GM12878 (cell line): ENCODE measurements around the gene STX12. TPM values are rescaled to one million over a fixed set of nuclear protein-coding genes. Genes with fewer than 3 reads are reported as not detected.

Experiments
- ATAC-seq: fragments of 200-7000 bp; cut with Tn5 transposase; 3 replicates; pipeline ENCODE4 v1.9.1; 2020; ENCODE audit warnings: mild to moderate bottlenecking, moderate library complexity
- BruUV-seq: library from RNA; stranded (reverse); fragments of 400-500 nt; replicated peaks from 2 replicates; lab custom pipeline; 2021; lab: Mats Ljungman, UMichigan
- CTCF ChIA-PET: fragments of 300-600 bp; sonication (Branson Sonifier 250); formaldehyde crosslinking; extraction: SDS; loops from one replicate; lab custom pipeline; 2021; ENCODE audit warnings: inconsistent platforms; lab: Yijun Ruan, JAX
- POLR2A ChIA-PET: fragments of 350-600 bp; formaldehyde crosslinking; extraction: SDS; loops from one replicate; lab custom pipeline; 2021; ENCODE audit warnings: inconsistent platforms; lab: Charles Lee
- RAD21 ChIA-PET: fragments of 300-600 bp; sonication (Branson Sonifier 250); formaldehyde crosslinking; loops from one replicate; lab custom pipeline; 2023; ENCODE audit warnings: antibody characterized with exemption; ENCODE audit not compliant: unreplicated experiment; lab: Charles Lee
- SMC1A ChIA-PET: fragments of 300-600 bp; sonication (Branson Sonifier 250); formaldehyde crosslinking; loops from one replicate; lab custom pipeline; 2023; ENCODE audit not compliant: unreplicated experiment, uncharacterized antibody; lab: Charles Lee
- DNase-seq: peaks from one replicate; pipeline ENCODE4 v3.0.0-alpha.2; 2011; ENCODE audit warnings: low read depth, low spot score
- FAIRE-seq: peaks from 3 replicates; lab custom pipeline; 2011; peaks lifted over from hg19 to GRCh38; lab: Jason Lieb, UNC
- H2AFZ ChIP-seq: 2 replicates; pipeline ENCODE4 v1.6.0; 2011; ENCODE audit warnings: low read depth, low read length, control low read depth; ENCODE audit not compliant: control insufficient read depth
- H3K27ac ChIP-seq: 2 replicates; pipeline ENCODE4 v1.5.1; 2011; ENCODE audit warnings: control low read depth; ENCODE audit not compliant: control insufficient read depth, insufficient read depth
- H3K27me3 ChIP-seq, 2 experiments: replicated peaks in 1 of 2; 2 replicates each; pipeline versions ENCODE4 v1.6.0 to v1.6.1; 2011; ENCODE audit warnings: low read length in 1 of 2; ENCODE audit not compliant: control insufficient read depth in 2 of 2, insufficient read depth in 2 of 2
- H3K36me3 ChIP-seq, 2 experiments: 2 replicates each; pipeline ENCODE4 v1.5.1; 2011; ENCODE audit warnings: low read length in 1 of 2; ENCODE audit not compliant: control insufficient read depth in 2 of 2, insufficient read depth in 2 of 2
- H3K4me1 ChIP-seq: 2 replicates; pipeline ENCODE4 v1.6.1; 2011; ENCODE audit warnings: mild to moderate bottlenecking, low read length, moderate library complexity, mixed read lengths; ENCODE audit not compliant: control insufficient read depth, insufficient read depth
- H3K4me2 ChIP-seq: 2 replicates; pipeline ENCODE4 v1.6.0; 2011; ENCODE audit warnings: control low read depth; ENCODE audit not compliant: control insufficient read depth, insufficient read depth
- H3K4me3 ChIP-seq: fragments of 200-600 bp; sonication (generic); 2 replicates; pipeline ENCODE4 v1.5.1; 2016
- H3K79me2 ChIP-seq: 2 replicates; pipeline ENCODE4 v1.6.0; 2011; ENCODE audit warnings: low read length; ENCODE audit not compliant: control insufficient read depth, insufficient read depth
- H3K9ac ChIP-seq: 2 replicates; pipeline ENCODE4 v1.8.0; 2011; ENCODE audit warnings: low read length, control low read depth, mixed read lengths; ENCODE audit not compliant: control insufficient read depth, insufficient read depth
- H3K9me3 ChIP-seq: replicated peaks from 3 replicates; pipeline ENCODE4 v1.5.1; 2011; ENCODE audit warnings: mild to moderate bottlenecking, low read length; ENCODE audit not compliant: control insufficient read depth, insufficient read depth
- H4K20me1 ChIP-seq: 2 replicates; pipeline ENCODE4 v1.6.0; 2011; ENCODE audit not compliant: control insufficient read depth, insufficient read depth
- CBX3 ChIP-seq: fragments of 200-600 bp; sonication (generic); IDR thresholded peaks from 2 replicates; pipeline ENCODE4 v1.6.1; 2016; ENCODE audit warnings: low read depth, borderline replicate concordance
- EP300 ChIP-seq, 2 experiments: fragments of 150-350 bp in 1 of 2; IDR thresholded peaks; 2 replicates each; pipeline ENCODE4 v1.6.1; 2011 to 2012; ENCODE audit warnings: low read depth in 2 of 2, low read length in 2 of 2, borderline replicate concordance in 1 of 2, improper control_type of control experiment in 1 of 2, inconsistent platforms in 1 of 2; ENCODE audit not compliant: control insufficient read depth in 1 of 2
- IKZF1 ChIP-seq: fragments of 450-650 bp; conservative IDR thresholded peaks from 2 replicates; pipeline ENCODE4 v1.6.1; 2017; ENCODE audit warnings: antibody characterized with exemption, mild to moderate bottlenecking
- JUND ChIP-seq: IDR thresholded peaks from 2 replicates; pipeline ENCODE4 v1.6.1; 2012; ENCODE audit warnings: low read depth, mild to moderate bottlenecking, low read length, improper control_type of control experiment, moderate library complexity
- LARP7 ChIP-seq: fragments of 450-650 bp; IDR thresholded peaks from 2 replicates; pipeline ENCODE4 v1.6.1; 2017; ENCODE audit warnings: mild to moderate bottlenecking
- NFXL1 ChIP-seq: fragments of 450-650 bp; IDR thresholded peaks from 2 replicates; pipeline ENCODE4 v1.6.1; 2017; ENCODE audit warnings: antibody characterized with exemption, mild to moderate bottlenecking, borderline replicate concordance
- NFYB ChIP-seq: IDR thresholded peaks from 2 replicates; pipeline ENCODE4 v1.6.1; 2011; ENCODE audit warnings: low read depth, mild to moderate bottlenecking, low read length, improper control_type of control experiment, moderate library complexity; ENCODE audit not compliant: insufficient read depth
- POLR2AphosphoS5 ChIP-seq: IDR thresholded peaks from 2 replicates; pipeline ENCODE4 v1.6.1; 2011; ENCODE audit warnings: mild to moderate bottlenecking, low read length, inconsistent platforms
- STAT1 ChIP-seq: fragments of 450-650 bp; conservative IDR thresholded peaks from 2 replicates; pipeline ENCODE4 v1.6.1; 2014; ENCODE audit warnings: antibody characterized with exemption, mild to moderate bottlenecking
- TCF12 ChIP-seq: IDR thresholded peaks from 2 replicates; pipeline ENCODE4 v1.6.1; 2011; ENCODE audit warnings: low read depth, mild to moderate bottlenecking, low read length
- ZNF622 ChIP-seq: fragments of 450-650 bp; IDR thresholded peaks from 2 replicates; pipeline ENCODE4 v1.6.1; 2017; ENCODE audit warnings: mild to moderate bottlenecking, inconsistent platforms
- WGBS: methylation state at CpG from one replicate; pipeline ENCODE4 v1.1.6; 2016; ENCODE audit warnings: low lambda C conversion rate; ENCODE audit not compliant: insufficient replicate concordance, insufficient coverage; ENCODE audit errors: missing lambda C conversion rate; 5-methylcytosine and 5-hydroxymethylcytosine counted together
- in situ Hi-C: fragments of 300-500 bp; cut with MboI; formaldehyde crosslinking; loops from 9 replicates; pipeline ENCODE4 v1.14.3; 2018; ENCODE audit warnings: mixed read lengths
- intact Hi-C: fragments of 100-400 bp; cut with micrococcal nuclease; formaldehyde crosslinking; loops from one replicate; pipeline ENCODE4 v1.14.2; 2022; ENCODE audit not compliant: unreplicated experiment
- polyA plus RNA-seq, 11 experiments: library from polyadenylated mRNA; depleted of rRNA in 4 of 11; unstranded in 6 of 11; stranded (reverse) in 5 of 11; fragments of >200 nt; fragmentation: Nextera tagmentation in 4 of 11; fragmentation: Illumina TruSeq in 1 of 11; extraction: Ambion mirVana in 4 of 11; extraction: Trizol in 1 of 11; gene quantifications; 1 replicate in 1 of 11; 2 replicates in 10 of 11; pipeline versions ENCODE4 v1.2.1 to v1.2.3, GENCODE V29; 2011 to 2016; ENCODE audit warnings: inconsistent platforms in 2 of 11, missing spikeins in 2 of 11, low read depth in 1 of 11
- total RNA-seq, 4 experiments: library from RNA; depleted of rRNA in 3 of 4; stranded (reverse); fragments of >200 nt in 3 of 4; fragmentation: Illumina TruSeq in 1 of 4; extraction: Trizol in 1 of 4; gene quantifications; 2 replicates each; pipeline versions ENCODE4 v1.2.1 to v1.2.3, GENCODE V29; 2013 to 2021
- TF ChIP-seq, protein P1 (sequence below): fragments of 150-350 bp; IDR thresholded peaks from 2 replicates; pipeline ENCODE4 v1.6.1; 2016; ENCODE audit warnings: low read depth, low read length
- TF ChIP-seq, protein P2 (sequence below): IDR thresholded peaks from 2 replicates; pipeline ENCODE4 v1.6.1; 2011; ENCODE audit warnings: mild to moderate bottlenecking, low read depth, low read length, moderate library complexity; ENCODE audit not compliant: insufficient replicate concordance
- TF ChIP-seq, protein P3 (sequence below): fragments of 450-650 bp; IDR thresholded peaks from 2 replicates; pipeline ENCODE4 v1.6.1; 2016; ENCODE audit warnings: mild to moderate bottlenecking

STX12 gene
- total and polyA plus RNA-seq, 10 of the 15 experiments (the other 5 are each of a cell fraction or from before 2014, with no cell fraction given), result 20.2 to 35.0 (median 28.1) TPM

DNA sequence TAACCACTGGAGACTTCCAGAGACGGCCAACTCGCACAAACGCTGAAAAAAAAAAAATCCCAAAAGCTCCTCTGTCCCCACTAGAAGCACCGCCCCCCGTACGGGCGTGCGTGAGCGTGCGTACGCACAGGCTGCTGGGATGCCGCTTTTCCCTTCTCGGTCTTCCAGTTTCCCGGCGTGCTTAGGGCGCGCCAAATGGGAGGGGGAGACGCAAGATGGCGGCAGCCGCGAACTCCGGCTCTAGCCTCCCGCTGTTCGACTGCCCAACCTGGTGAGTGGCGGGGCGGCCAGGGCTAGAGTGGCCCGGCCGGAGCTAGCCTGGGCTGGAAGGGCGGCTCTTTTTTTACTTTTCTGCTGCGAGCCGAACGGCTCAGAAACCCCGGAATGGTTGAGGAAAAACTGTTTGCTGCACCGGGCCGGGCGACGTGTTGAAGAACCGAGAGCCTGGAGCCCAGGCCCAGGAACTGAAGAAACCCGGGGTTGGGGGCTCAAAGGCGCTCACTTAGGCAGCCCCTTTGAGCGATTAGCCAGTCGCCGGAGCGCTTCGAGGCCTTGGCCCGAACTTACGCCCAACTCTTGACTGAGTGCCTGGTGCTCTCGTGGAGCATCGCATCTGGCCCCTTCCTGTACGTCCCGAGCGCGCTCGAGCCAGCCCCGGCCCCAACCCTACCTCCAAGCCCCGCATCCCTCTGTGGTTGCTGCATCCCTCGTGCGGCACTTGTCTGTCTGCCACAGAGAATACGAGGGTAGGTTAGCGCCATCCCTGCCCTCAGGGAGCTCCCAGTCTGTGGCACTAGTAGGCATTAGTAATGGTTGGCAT lies 57.8 kb downstream of the STX12 start, which contains the start of gene PPP1R8:
Gene PPP1R8 (plus strand): TSS at position 162 of the 820 bp plus-strand sequence. CDS start 54 bp downstream, at position 216.
- H3K9me3 ChIP-seq, result no peaks in the 10 kb centered on the region
- ChIA-PET RAD21 (interaction anchor here (0.7 to 1.8 kb wide), 10 partner anchors 54 to 257 kb away, joined by 3 to 8 read pairs (median 3); partner anchors contain the start of genes EYA3, FAM76A, IFI6 and STX12), POLR2A (interaction anchor here (0.5 to 2.1 kb wide), 9 partner anchors 10 to 682 kb away, joined by 3 to 11 read pairs (median 4); partner anchors contain the start of genes FAM76A, IFI6 and STX12), CTCF (interaction anchor here (0.6 to 4.8 kb wide), 3 partner anchors 160 to 405 kb away, joined by 3 to 32 read pairs (median 3); partner anchors contain the start of genes ATP5IF1 and IFI6), SMC1A (interaction anchor here (0.7 to 4.7 kb wide), 10 partner anchors 10 to 247 kb away, joined by 3 to 35 read pairs (median 4); partner anchors contain the start of genes IFI6 and STX12)
- TSS peak; percentile 53 for BruUV-seq
- in situ Hi-C loops (no loop called here), intact Hi-C loops (loop anchor here (5.0 to 10.0 kb wide), 2 partner anchors 106 to 159 kb away; partner anchors contain the start of genes FAM76A and IFI6)
- no peaks in the 10 kb centered on the region for H4K20me1 ChIP-seq
- FAIRE-seq (peak; percentile 92), DNase-seq (peak; percentile 72), ATAC-seq (peak; percentile 99)
- peaks cover 46% of the 10 kb centered on the region for H3K79me2 ChIP-seq
- peak within 1 kb of the TSS; percentile 87 for H3K27ac ChIP-seq
- under 1% methylated on average over 60 of the region's 60 CpGs for WGBS
- H3K9ac ChIP-seq, result peak within 1 kb of the TSS; percentile 97
- peak within 1 kb of the TSS; percentile 91 for H3K4me2 ChIP-seq
- peaks cover 0 to 4% of the 10 kb centered on the region in 2 experiments; a peak in 2 of 4 replicates for H3K36me3 ChIP-seq
- peak within 1 kb of the TSS; percentile 90 for H3K4me3 ChIP-seq
- peak within 1 kb of the TSS; percentile 86 for H2AFZ ChIP-seq
- no peaks in the 10 kb centered on the region for H3K27me3 ChIP-seq
- H3K4me1 ChIP-seq, result no peaks in the 10 kb centered on the region
- TF ChIP-seq, protein P1, sequence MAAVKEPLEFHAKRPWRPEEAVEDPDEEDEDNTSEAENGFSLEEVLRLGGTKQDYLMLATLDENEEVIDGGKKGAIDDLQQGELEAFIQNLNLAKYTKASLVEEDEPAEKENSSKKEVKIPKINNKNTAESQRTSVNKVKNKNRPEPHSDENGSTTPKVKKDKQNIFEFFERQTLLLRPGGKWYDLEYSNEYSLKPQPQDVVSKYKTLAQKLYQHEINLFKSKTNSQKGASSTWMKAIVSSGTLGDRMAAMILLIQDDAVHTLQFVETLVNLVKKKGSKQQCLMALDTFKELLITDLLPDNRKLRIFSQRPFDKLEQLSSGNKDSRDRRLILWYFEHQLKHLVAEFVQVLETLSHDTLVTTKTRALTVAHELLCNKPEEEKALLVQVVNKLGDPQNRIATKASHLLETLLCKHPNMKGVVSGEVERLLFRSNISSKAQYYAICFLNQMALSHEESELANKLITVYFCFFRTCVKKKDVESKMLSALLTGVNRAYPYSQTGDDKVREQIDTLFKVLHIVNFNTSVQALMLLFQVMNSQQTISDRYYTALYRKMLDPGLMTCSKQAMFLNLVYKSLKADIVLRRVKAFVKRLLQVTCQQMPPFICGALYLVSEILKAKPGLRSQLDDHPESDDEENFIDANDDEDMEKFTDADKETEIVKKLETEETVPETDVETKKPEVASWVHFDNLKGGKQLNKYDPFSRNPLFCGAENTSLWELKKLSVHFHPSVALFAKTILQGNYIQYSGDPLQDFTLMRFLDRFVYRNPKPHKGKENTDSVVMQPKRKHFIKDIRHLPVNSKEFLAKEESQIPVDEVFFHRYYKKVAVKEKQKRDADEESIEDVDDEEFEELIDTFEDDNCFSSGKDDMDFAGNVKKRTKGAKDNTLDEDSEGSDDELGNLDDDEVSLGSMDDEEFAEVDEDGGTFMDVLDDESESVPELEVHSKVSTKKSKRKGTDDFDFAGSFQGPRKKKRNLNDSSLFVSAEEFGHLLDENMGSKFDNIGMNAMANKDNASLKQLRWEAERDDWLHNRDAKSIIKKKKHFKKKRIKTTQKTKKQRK, result no peak
- TF ChIP-seq TCF12 (peak; percentile 73; the same call in 1 of the 2 replicates), POLR2AphosphoS5 (peak; percentile 94), EP300 (IDR thresholded peaks at IDR 0.05; ENCODE audit: borderline replicate concordance in 1 of 2, control insufficient read depth in 1 of 2, low read depth in 2 of 2, low read length in 2 of 2) (0 out of 4 replicates have a peak, but pooled peaks of 1 of the 2 experiments have one; percentile 8), IKZF1 (peak; percentile 85), NFYB (no peak), ZNF622 (no peak), LARP7 (peak; percentile 60; the same call in 1 of the 2 replicates), JUND (no peak), NFXL1 (no peak), STAT1 (no peak), CBX3 (no peak)
- TF ChIP-seq, protein P2, sequence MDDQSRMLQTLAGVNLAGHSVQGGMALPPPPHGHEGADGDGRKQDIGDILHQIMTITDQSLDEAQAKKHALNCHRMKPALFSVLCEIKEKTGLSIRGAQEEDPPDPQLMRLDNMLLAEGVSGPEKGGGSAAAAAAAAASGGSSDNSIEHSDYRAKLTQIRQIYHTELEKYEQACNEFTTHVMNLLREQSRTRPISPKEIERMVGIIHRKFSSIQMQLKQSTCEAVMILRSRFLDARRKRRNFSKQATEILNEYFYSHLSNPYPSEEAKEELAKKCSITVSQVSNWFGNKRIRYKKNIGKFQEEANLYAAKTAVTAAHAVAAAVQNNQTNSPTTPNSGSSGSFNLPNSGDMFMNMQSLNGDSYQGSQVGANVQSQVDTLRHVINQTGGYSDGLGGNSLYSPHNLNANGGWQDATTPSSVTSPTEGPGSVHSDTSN, result no peak
- TF ChIP-seq, protein P3, sequence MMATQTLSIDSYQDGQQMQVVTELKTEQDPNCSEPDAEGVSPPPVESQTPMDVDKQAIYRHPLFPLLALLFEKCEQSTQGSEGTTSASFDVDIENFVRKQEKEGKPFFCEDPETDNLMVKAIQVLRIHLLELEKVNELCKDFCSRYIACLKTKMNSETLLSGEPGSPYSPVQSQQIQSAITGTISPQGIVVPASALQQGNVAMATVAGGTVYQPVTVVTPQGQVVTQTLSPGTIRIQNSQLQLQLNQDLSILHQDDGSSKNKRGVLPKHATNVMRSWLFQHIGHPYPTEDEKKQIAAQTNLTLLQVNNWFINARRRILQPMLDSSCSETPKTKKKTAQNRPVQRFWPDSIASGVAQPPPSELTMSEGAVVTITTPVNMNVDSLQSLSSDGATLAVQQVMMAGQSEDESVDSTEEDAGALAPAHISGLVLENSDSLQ, result peak; percentile 52; the same call in 1 of the 2 replicates
